ENCODE data around the gene JARID2.

DNA sequence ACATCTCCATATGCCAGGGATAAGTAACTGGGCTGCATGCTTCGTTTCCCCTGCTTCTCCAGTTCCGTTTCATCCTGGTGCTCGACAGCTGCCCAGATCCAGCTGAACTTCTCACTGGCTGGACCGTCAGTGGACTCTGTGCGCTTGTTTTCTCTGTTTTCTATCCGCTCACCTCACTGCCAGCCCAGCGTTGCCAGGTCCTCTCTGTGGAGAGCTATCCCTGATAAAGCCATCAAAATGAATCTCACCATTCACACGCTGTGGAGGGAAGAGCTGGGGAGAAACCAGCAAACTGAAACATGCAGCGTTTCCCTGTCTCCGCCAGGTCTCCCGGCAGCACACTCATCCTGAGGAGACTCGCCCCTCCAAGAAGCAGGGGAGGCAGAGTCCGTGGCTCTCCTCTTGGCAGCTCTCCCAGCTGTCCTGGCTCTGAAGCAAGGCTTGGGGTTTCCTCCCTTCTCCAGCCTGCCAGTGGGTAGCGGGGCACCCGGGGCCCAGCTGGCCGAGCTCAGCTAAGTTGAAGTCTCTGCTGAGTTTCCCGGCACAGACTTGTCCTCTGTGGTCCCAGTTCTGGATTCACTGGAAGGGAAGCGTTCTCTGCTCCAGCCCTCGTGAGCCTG lies 256.1 kb downstream of the JARID2 start:
- TF ChIP-seq FOXP2 (optimal IDR thresholded peaks at IDR 0.05; ENCODE audit: control extremely low read depth, extremely low read length, insufficient read depth) (no peak), EZH2 (IDR thresholded peaks at IDR 0.05) (no peak)
